ENCODE measurements around the gene IER5L.

DNA sequence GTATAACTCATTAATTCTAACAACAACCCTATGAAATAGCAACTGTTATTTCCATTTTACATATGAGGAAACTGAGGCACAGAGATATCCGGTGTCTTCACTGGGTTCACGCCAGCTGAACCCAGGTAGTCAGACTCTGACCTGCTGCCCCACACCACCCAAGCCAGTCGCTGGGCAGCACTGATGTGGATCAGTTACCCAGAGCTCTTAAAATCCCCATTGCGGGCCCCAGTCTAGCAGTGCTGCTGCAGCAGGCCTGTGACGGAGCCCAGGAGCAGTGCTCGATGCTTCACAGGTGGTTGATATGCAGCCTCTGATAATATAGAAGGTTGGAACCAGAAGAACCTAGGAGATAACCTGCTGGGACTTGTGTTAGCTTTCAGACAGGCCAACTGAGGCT, 42.6 kb downstream of the IER5L start:
- TF ChIP-seq, protein P1, sequence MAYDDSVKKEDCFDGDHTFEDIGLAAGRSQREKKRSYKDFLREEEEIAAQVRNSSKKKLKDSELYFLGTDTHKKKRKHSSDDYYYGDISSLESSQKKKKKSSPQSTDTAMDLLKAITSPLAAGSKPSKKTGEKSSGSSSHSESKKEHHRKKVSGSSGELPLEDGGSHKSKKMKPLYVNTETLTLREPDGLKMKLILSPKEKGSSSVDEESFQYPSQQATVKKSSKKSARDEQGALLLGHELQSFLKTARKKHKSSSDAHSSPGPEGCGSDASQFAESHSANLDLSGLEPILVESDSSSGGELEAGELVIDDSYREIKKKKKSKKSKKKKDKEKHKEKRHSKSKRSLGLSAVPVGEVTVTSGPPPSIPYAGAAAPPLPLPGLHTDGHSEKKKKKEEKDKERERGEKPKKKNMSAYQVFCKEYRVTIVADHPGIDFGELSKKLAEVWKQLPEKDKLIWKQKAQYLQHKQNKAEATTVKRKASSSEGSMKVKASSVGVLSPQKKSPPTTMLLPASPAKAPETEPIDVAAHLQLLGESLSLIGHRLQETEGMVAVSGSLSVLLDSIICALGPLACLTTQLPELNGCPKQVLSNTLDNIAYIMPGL (CRISPR knock-in tag; IDR thresholded peaks at IDR 0.05) = no peak
- TF ChIP-seq POLR2A (conservative IDR thresholded peaks at IDR 0.05) (no peak), EZH2 (IDR thresholded peaks at IDR 0.05; ENCODE audit: borderline replicate concordance, low read depth, low read length) (no peak), HIVEP1 (CRISPR knock-in tag; IDR thresholded peaks at IDR 0.05) (no peak), ZNF639 (CRISPR knock-in tag; conservative IDR thresholded peaks at IDR 0.05 in 1 of 2, IDR thresholded peaks at IDR 0.05 in 1 of 2) (no peak), SREBF2 (CRISPR knock-in tag; IDR thresholded peaks at IDR 0.05) (no peak), ZNF212 (CRISPR knock-in tag; IDR thresholded peaks at IDR 0.05) (no peak), CTCF (IDR thresholded peaks at IDR 0.05 in 2 of 3, conservative IDR thresholded peaks at IDR 0.05 in 1 of 3; ENCODE audit: insufficient read depth in 2 of 3, low read depth in 1 of 3, low read length in 3 of 3) (no peak), MLLT1 (IDR thresholded peaks at IDR 0.05) (no peak), ELF1 (tag; IDR thresholded peaks at IDR 0.05) (no peak), BRF1 (IDR thresholded peaks at IDR 0.05; ENCODE audit: borderline replicate concordance, extremely low read depth, insufficient read length) (no peak)
- TF ChIP-seq, protein P2, sequence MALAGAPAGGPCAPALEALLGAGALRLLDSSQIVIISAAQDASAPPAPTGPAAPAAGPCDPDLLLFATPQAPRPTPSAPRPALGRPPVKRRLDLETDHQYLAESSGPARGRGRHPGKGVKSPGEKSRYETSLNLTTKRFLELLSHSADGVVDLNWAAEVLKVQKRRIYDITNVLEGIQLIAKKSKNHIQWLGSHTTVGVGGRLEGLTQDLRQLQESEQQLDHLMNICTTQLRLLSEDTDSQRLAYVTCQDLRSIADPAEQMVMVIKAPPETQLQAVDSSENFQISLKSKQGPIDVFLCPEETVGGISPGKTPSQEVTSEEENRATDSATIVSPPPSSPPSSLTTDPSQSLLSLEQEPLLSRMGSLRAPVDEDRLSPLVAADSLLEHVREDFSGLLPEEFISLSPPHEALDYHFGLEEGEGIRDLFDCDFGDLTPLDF (CRISPR knock-in tag; IDR thresholded peaks at IDR 0.05) = no peak
- TF ChIP-seq, protein P3, sequence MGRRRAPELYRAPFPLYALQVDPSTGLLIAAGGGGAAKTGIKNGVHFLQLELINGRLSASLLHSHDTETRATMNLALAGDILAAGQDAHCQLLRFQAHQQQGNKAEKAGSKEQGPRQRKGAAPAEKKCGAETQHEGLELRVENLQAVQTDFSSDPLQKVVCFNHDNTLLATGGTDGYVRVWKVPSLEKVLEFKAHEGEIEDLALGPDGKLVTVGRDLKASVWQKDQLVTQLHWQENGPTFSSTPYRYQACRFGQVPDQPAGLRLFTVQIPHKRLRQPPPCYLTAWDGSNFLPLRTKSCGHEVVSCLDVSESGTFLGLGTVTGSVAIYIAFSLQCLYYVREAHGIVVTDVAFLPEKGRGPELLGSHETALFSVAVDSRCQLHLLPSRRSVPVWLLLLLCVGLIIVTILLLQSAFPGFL (CRISPR knock-in tag; IDR thresholded peaks at IDR 0.05) = no peak
- TF ChIP-seq, protein P4, sequence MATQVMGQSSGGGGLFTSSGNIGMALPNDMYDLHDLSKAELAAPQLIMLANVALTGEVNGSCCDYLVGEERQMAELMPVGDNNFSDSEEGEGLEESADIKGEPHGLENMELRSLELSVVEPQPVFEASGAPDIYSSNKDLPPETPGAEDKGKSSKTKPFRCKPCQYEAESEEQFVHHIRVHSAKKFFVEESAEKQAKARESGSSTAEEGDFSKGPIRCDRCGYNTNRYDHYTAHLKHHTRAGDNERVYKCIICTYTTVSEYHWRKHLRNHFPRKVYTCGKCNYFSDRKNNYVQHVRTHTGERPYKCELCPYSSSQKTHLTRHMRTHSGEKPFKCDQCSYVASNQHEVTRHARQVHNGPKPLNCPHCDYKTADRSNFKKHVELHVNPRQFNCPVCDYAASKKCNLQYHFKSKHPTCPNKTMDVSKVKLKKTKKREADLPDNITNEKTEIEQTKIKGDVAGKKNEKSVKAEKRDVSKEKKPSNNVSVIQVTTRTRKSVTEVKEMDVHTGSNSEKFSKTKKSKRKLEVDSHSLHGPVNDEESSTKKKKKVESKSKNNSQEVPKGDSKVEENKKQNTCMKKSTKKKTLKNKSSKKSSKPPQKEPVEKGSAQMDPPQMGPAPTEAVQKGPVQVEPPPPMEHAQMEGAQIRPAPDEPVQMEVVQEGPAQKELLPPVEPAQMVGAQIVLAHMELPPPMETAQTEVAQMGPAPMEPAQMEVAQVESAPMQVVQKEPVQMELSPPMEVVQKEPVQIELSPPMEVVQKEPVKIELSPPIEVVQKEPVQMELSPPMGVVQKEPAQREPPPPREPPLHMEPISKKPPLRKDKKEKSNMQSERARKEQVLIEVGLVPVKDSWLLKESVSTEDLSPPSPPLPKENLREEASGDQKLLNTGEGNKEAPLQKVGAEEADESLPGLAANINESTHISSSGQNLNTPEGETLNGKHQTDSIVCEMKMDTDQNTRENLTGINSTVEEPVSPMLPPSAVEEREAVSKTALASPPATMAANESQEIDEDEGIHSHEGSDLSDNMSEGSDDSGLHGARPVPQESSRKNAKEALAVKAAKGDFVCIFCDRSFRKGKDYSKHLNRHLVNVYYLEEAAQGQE (IDR thresholded peaks at IDR 0.05; ENCODE audit: borderline replicate concordance) = no peak
- TF ChIP-seq, protein P4 (CRISPR knock-in tag; IDR thresholded peaks at IDR 0.05; ENCODE audit: low read depth) = no peak

Measured in K562 (cell line).